ENCODE results near the gene RNF208.

The RNF208 gene

DNA sequence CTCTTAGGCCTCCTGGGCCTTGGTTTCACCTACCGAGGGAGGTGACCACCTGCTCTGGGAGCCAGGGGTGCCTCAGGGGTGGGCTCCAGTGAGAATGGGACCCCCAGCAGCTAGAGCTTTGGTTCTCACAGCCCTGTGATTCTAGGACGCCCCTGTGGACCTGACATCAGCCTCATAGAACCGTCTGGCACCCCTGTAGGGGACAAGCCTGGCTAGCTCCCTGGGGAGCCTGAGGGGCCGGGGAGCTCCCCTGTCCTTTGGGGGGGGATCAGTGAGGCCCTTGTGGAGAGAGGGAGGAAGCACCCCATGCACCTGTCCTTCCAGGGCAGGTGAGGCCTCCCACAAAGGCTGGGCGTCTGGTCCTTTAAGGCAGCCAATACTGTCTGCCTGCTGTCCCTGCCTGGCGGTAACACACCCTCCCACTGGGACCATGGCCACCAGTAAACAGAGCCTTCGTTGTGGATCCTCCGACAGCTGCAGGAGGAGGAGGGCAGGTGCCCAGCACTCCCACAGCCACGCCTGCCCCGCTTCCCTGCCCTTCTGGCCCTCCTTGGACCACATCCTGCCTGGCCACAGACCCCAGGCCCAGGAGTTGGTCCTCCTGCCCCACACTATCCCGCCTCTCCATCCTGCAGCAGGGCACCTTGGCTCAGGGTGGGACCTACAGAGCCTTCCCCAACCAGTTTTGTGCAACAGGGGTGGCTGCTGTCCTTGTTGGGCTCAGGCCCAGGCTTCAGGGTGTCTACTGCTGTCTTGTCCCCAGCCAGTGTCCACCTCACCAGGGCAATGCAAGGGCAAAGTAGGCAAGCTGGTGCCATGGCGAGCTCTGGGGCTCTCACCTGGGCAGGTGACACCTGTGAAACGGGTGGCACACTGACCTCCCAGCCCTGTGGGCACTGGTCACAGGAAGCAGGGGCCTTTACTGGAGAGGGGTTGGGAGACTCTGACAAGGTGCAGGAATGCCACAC, 16.0 kb upstream of the RNF208 start:
- DNase-seq: no peak

DNA sequence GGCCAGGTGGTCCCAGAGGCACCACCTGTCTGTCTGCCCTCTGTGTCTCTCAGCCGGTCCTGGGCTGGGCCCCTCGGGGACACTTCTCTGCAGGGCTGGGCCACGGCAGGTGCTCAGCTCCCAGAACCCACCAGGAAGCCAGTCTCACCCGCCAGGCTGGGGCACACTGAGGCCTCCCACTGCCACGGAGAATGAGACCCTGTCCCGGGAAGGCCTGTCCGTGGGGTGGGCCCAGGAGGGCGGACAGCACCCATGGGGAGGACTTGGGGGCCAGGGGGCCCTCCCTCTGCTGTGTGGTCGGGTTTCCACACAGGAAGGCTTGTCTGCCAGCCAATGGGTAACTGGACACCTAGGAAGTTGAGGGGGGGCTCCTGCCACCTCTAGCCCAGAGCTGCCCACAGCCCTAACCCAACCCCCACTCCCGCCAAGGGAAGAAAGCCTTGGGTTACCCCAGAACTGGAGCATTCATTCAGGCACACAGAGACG, 14.9 kb upstream of the RNF208 start:
- no peak for DNase-seq

DNA sequence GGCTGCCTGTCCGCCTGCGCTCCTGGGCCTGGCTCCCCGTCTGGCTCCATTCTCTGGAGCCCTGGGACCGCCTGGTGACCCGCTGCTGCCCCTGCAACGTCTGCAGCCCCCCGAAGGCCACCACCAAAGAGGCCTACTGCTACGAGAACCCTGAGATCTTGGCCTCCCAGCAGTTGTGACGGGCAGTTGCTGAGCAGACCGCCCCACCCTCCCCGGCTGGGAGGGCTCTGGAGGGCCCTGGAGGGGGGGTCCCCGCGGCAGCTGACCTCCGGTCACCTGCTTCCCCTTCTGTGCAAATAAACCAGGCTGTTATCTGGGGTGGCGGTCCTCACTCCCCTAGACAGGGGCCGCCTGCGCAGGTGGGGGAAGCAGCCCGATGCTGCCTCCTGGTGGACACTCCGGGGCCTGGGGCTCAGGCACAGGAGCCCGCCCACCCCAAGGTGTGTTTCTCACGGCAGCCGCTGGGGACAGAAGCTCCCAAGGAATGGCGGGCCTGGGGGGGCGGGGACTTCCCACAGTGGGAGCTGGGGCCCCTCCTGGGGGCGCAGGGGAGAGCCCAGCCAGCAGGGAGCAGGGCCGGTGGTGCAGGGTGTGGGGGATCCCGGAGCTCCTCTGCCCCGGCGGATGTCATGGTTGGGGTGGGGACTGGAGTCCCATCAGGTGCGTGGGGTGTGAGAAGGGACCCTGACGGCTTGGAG, 14.3 kb upstream of the RNF208 start:
- DNase-seq: peak; percentile 85

DNA sequence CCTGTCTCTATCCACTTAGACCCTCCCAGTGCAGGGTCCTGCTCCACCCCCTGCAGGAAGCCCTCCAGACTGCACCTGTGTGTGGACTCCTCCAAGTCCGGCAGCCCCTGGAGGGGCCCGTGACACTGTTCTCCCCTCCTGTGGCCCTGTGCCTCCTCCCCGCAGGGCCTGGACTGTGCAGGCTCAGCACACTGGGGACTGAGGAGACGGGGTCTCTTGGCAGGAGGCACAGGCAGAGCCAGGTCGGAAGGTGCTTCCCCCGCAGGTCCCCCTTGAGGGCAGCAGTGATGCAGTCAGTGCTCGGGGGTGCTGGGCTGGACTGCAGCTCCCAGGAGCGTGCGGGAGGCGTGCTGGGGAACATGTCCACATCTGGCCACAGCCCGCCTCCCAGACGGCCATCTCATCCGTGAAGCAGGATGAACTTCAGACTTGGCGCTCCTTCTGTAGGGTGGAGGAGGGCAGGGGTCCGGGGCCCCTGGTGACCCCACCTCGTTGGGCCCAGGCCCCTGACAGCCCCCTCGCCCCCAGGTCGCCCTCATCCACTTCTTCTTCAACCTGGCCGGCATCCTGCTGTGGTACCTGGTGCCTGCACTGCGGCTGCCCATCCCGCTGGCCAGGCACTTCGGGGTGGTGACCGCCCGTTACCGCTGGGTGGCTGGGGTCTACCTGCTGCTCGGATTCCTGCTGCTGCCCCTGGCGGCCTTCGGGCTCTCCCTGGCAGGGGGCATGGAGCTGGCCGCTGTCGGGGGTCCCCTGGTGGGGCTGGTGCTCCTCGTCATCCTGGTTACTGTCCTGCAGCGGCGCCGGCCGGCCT, 13.6 kb upstream of the RNF208 start:
- DNase-seq: no peak

DNA sequence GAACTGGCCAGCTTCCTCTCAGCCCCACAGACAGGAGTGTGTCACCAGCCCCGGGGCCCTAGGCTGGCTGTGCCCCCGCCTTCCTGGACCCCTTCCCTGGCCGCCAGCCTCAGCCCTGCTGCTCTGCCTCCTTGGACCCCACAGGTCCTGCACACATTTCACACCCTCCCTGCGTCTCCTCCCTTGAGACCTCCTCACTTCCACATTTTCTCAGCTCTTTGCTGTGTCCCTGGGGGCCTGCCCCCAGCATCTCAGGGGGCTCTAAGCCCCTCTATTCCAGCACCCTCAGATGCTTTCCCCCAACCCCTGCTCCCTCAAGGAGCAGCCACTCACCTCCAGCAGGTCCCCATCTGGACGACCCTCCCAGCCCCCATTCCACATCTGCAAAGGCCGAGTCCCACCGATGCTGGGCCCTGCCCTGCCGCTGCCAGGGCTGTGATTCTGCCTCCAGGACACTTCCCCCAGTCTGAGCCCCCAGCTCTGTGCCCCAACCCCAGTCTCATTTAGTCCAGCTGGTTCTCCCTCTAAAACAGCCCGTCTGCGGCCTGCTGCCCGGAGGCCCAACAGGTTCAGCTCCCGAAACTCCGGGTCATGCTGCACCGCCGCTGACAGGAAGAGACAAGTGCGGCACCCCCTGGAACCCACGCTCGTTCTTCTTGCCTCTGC, 12.9 kb upstream of the RNF208 start:
- DNase-seq: no peak

DNA sequence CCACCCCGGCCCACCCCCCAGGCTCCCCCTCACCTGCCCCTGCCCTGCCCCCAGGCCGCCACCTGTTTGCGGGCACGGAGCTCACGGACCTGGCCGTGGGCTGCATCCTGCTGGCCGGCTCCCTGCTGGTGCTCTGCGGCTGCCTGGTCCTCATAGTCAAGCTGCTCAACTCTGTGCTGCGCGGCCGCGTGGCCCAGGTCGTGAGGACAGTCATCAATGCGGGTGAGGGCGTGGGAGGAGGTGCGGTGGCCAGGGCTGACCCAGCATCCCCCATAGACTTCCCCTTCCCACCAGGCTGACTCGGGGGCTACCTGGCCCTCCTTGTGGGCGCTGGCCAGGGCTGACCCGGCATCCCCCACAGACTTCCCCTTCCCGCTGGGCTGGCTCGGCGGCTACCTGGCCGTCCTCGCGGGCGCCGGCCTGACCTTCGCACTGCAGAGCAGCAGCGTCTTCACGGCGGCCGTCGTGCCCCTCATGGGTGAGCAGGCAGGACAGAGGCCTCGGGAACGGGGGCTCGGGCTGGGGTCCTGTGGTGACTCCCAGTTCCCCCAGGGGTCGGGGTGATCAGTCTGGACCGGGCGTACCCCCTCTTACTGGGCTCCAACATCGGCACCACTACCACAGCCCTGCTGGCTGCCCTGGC, 12.1 kb upstream of the RNF208 start:
- DNase-seq: no peak

DNA sequence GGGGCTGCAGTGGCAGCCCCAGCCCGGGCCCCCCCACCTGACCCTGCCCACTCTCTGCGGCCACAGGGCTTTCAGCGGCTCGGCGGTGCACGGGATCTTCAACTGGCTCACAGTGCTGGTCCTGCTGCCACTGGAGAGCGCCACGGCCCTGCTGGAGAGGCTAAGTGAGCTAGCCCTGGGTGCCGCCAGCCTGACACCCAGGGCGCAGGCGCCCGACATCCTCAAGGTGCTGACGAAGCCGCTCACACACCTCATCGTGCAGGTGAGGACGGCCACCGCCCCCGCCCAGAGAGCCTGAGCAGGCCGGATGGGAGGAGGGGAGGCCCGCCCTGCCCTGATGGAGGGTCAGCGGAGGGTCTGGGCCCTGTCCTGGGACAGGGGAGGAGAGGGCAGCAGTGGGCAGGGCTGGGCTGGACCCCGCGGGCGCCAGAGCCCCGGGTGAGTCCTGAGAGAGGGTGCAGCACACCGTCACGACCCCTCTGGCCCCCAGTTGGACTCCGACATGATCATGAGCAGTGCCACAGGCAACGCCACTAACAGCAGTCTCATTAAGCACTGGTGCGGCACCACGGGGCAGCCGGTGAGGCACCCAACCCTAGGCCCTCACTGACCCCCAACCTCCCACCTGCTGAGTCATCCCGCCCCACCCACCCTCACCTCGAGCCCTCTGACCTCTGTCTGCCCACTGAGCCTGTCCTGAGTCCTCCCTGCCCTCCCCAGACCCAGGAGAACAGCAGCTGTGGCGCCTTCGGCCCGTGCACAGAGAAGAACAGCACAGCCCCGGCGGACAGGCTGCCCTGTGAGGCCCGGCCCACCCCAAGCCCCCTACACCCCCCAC, 11.3 kb upstream of the RNF208 start:
- no peak for DNase-seq

DNA sequence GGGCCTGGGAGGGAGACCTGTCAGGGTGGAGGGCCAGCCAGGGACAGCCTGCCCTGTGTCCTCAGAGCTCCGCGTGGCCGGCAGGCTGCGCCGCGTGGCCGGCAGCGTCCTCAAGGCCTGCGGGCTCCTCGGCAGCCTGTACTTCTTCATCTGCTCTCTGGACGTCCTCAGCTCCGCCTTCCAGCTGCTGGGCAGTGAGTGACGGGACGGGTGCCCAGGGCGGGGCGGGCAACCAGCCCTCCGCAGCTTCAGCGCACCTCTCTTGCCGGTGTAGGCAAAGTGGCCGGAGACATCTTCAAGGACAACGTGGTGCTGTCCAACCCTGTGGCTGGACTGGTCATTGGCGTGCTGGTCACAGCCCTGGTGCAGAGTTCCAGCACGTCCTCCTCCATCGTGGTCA, 10.5 kb upstream of the RNF208 start:
- no peak for DNase-seq

DNA sequence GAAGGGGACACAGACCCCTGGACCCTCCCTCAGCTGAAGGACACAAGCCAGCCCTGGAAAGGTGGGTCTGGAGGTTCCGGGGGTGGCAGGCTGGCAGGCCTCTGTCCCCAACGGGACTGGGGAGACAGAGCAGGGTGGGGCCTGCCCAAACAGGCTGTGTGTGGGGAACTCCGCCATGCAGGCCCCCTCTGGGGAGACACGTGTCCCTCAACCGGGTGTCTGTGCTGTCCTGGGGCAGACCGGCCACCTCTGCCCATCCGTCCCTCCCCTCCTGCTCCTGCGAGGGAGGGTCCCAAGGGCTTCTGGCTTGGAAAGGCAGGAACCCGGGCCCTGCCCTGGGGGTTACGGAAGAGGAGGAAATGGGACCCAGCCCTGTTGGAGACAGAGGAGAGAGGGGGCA, 10.1 kb upstream of the RNF208 start:
- DNase-seq: no peak

DNA sequence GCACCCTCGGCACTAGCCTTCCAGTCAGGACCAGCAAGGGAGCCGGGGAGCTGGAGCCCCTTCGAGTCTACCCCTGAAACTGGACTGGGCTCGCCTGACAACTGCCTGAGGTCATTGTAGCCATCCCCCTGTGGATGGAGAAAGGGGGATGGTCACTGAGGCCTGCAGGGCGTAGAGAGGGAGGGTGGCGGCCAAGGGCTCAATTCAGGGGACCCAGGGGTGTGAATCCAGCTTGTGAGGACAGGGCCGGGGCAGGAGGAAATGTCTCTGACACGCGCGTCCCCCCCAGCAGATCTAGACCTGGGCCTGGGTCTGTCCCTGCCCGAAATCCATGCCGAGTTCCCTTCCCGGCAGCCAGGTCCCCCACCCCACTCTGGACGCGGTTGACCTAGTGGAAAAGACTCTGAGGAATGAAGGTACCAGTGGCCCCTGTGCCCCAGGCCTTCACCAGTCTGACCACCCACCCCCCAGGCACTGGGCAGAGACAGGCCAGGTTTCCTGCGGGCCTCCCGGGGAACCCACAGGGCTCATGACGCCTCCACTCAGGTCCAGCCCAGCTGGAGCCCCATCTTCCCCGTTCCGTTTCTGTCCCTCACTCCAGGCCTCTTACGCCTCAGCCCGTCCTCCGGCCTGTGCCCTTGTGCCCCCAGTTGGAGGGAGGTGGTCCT, 9.5 kb upstream of the RNF208 start:
- DNase-seq: no peak

DNA sequence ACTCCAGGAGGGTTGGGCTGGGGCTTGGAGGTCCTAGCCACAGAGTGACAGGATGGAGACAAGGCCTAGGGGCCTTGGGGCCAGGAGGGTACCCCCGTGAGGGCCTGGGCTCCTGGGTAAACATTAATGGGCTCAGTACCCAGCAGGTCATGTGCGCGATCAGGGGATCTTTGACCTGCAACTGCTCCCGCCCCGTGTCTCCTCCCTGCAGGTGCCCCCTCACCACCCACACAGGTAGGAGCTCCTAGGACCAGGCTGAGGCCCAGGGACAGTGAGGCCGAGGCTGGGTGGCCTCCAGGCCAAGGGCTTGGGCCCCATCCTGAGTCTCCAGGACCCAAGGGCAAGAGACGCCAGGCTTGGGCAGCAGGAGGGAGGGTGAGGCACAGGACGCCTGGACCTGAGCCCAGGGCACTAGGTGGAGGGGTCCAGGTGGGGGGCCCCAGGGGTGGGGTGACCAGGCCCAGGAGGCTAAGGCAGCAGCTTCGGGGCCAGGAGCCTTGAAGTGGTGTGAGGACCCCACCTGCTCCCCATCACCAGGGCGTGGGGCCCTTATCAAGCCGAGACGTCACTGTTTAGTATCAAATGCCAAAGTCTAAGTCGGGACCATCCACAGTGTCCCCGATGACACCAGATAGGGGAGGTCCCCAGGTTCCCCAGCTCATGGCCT, 8.8 kb upstream of the RNF208 start, which contains the start of gene SLC34A3:
Gene SLC34A3 (plus strand): TSS at position 197 of the 667 bp plus-strand sequence. CDS start 802 bp downstream, outside the sequence.
- no peak for DNase-seq

DNA sequence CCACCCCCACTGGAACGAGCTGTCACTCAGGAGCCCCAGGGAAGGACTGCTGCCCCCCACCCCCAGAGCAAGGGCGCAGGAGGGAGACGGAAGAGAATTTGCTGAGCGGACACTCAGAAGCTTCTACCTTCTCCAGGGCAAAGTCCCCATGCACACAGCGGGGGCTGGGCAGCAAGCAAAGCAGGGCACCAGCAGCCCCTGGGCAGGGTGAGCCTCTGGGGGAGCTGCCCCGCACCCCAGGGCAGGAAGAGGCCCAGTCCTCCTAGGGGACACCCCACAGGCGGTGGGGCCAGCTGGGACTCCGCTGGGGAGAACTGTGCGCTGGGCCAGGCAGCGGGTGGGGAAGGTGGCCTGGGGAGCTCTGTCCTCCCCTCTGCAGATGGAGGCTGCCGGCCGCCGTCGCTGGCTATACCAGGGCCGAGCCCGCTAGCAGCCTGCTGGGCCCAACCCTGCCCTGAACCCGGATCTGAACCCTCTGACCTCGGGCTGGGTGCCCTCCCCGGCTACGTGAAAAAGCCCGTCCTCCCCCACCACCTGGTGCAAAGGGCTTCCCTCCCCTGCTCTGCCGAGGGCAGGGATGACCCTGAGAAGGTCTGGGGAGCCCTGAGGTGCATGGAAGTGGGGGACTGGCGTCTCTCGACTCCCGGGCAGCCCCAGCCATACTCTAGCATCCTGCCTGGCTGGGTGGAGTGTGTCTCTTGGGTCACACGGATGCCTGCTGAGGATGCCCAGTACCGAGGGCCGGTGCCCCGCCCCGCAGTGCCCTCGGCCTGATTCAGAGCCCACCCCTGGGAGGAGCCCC, 8.1 kb upstream of the RNF208 start:
- DNase-seq: no peak

DNA sequence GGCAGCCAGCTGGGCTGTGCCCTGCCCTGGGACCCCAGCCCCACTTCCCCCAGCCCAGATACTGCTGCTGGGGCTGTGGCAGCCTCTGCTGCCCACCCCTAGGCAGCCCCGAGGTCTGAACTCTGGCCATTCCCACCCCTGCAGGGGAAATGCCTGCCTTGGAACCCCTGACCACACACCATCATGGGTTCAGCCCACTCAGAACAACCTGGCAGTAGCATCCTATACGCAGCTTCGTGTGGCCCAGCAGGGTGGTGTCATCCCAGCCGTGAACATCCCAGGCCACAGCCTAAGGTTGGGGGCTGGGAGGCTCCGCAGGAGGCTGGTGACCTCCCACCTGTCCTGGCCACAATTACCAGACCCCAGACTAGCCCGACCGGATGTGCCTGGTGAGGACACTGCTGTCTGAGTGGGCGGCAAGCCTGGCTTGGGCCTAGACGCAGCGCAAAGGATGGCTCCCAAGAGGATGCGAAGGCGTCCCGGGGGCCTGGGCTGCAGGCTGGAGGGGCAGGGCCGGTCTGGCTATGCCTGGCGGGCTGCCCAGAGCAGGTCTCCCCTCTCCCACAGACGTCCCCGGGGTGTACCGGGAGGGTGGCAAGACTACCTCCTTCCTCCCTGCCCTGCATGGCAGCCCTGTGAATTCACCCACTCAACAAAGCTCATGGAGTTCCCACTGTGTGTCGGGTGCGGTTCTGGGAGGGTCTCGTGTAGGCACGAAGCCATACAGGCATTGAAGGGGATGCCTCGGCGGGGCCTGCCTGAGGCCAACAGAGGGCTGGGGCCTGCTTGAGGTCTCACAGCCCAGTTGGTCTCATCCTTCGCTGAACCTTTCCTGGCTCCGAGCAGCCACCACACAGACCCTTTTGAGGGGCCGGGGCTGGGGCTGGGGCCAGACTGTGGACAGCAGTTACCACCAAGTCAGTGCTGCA, 7.2 kb upstream of the RNF208 start:
- DNase-seq: no peak

DNA sequence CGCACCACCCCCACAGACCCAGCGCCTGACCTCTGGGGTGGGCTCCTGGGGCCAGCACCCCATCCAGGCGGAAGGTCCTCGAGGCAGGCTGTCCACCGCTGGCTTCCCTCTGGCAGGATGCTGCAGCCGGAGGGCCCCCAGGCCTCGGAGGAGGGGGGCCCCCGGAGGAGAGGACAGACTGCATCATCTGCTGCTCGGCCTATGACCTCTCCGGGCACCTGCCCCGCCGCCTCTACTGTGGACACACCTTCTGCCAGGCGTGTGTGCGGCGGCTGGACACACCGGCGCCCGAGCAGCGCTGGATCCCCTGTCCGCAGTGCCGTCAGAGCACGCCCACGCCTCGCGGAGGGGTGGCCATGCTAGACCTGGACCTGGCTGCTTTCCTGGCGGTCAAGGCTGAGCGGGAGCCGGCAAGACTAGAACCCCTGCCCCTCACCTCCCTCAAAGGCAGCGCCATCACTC, 6.5 kb upstream of the RNF208 start:
- no peak for DNase-seq

DNA sequence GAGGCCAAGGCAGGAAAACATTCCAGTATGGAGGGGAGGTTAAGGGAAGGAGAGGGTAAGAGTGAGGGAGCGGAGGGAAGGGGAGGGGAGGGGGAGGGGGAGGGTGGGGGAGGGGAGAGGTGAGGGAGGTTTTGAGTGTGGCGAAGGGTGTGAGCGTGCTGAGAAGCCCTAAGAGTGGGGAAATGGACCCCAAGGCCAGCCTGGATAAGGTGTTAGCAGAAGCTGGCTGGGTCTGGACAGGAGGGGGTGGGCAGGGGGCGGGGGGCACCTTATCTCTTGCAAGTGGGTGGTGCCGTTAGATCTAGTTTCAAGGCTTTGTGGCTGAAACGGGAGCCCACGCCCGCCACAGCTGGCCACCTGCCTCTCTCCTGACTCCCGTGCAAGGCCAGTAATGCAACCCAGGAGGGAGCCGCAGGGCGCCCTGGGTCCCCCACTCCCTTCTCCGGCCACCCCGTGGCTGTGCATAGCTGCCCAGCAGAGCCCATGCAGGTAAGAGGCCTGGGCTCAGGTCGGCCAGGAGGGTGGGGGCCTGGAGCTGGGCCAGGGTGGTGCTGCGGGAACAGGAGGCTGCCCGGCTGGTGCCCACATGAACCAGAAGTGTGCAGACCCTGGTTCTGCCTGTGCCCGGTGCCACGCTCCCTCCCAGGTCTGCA, 5.9 kb upstream of the RNF208 start:
- DNase-seq: no peak

DNA sequence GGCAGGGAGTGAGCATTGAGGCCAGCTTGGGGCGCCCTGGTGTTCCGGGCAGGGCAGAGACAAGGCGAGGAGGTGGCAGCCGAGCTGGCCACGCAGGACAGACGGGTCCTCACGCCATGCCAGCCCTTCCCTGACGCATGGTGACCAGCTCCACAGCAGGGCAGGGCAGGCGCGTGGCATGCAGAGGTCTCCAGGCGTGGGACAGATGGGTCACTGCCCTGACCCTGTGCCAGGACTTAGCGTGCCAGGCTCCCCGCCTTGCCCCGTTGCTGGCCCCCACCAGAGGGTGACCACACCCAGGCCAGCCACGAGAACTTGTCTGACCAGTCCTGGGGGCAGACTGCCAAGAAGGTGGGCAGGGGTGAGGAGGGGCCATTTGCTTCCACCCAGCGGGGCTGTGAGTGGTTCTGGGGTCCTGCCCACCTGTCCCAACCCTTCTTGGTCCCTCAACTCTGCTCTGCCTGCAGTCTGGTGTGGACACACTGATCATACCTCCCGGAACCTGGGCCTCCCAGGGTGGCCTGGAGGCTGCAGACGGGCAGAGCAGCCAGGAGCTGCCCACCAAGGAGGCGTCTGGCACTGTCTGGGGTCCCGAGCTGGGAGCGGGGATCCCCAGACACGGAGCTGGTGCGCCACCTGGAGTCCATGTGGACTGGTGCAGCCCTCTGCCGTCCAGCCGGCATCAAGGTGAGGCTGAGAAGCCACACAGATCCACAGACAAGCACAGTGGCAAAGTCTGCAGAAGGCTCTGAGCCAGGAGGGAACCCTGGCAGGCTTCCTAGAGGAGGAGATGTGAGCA, 5.2 kb upstream of the RNF208 start, which contains the start of gene RNF224:
Gene RNF224 (plus strand): TSS at position 449 of the 799 bp plus-strand sequence. CDS start 834 bp downstream, outside the sequence.
- DNase-seq: peak; percentile 73

All from activated CD4-positive, alpha-beta T cell treated with anti-CD3 and anti-CD28 coated beads for 1 hour (primary cell).